Measurements from ENCODE around the gene PRR23E. TPM values are rescaled to one million over a fixed set of nuclear protein-coding genes. Genes with fewer than 3 reads are reported as not detected.

The PRR23E gene
- total and polyA plus RNA-seq, 2 donors (not counting 3 experiments of a cell fraction or from before 2014, with no cell fraction given): not detected

DNA sequence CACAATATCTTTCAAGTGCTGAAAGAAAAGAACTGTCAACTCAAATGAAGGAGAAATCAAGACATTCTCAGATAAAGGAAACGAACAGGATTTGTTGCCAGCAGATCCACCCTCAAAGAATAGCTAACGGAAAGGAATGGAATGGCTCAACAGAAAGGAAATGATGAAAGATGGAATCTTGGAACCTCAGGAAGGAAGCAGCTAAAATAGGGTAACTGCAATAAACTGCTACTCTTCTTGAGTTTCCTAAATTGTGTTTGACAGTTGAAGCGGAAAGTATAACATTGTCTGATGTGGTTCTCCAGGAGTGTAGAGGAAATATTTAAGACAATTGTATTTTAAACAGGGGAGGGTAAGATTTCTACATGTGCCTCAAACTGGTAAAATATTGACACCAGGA, 22.0 kb downstream of the PRR23E start:
- dilution Hi-C loops (cut with MboI; ENCODE audit: extremely low pct_ligation_motif_present, low sequenced_read_pairs) (no loop called here), intact Hi-C loops (cut with micrococcal nuclease) (no loop called here)
- no peaks in the 10 kb centered on the region for H3K9me1 ChIP-seq (replicated peaks; ENCODE audit: control insufficient read depth, extremely low read depth, insufficient read depth, low read length)
- H3K27ac ChIP-seq (ENCODE audit: insufficient read depth, low read depth, low read length): no peak overlapping the region
- H3K79me2 ChIP-seq (ENCODE audit: control insufficient read depth, insufficient read depth, low read length): no peaks in the 10 kb centered on the region
- no peak overlapping the region for H3K4me2 ChIP-seq (ENCODE audit: insufficient read depth, low read length)
- no peak for TF ChIP-seq MYC (IDR thresholded peaks at IDR 0.05; ENCODE audit: low read depth, low read length)
- no peak for TF ChIP-seq EZH2 (IDR thresholded peaks at IDR 0.05; ENCODE audit: borderline replicate concordance, low read depth, low read length, severe bottlenecking)
- no peak overlapping the region for H3K4me3 ChIP-seq (replicated peaks in 1 of 3; ENCODE audit: insufficient read depth in 1 of 3, low read depth in 1 of 3, low read length in 3 of 3)
- no peak overlapping the region for H3K9ac ChIP-seq (replicated peaks; ENCODE audit: extremely low read depth, insufficient read depth, low read length)
- H2AFZ ChIP-seq (ENCODE audit: low read depth, low read length): no peak overlapping the region
- no peaks in the 10 kb centered on the region for H3K4me1 ChIP-seq (ENCODE audit: control insufficient read depth, extremely low read depth, insufficient read depth, low read length)
- H4K20me1 ChIP-seq (replicated peaks; ENCODE audit: control insufficient read depth, extremely low read depth, insufficient read depth, low read length): no peaks in the 10 kb centered on the region
- no peaks in the 10 kb centered on the region for H3K9me3 ChIP-seq (replicated peaks; ENCODE audit: control insufficient read depth, insufficient read depth, low read length)
- POLR2A ChIA-PET: no interaction called here
- H3K36me3 ChIP-seq (ENCODE audit: control insufficient read depth in 2 of 2, extremely low read depth in 1 of 2, insufficient read depth in 2 of 2, low read length in 2 of 2): no peaks in the 10 kb centered on the region
- CTCF ChIA-PET: interaction anchor here (0.6 kb wide), 1 partner anchor 53 kb away, joined by 3 read pairs; no protein-coding TSS in a partner anchor
- DNase-seq (ENCODE audit: low read depth, low spot score) (no peak), FAIRE-seq (no peak)
- no TSS peak for BruUV-seq (replicated peaks)
- H3K27me3 ChIP-seq (ENCODE audit: control insufficient read depth in 2 of 2, insufficient read depth in 2 of 2, low read length in 2 of 2): peaks cover 0 to 3% of the 10 kb centered on the region in 2 experiments

DNA sequence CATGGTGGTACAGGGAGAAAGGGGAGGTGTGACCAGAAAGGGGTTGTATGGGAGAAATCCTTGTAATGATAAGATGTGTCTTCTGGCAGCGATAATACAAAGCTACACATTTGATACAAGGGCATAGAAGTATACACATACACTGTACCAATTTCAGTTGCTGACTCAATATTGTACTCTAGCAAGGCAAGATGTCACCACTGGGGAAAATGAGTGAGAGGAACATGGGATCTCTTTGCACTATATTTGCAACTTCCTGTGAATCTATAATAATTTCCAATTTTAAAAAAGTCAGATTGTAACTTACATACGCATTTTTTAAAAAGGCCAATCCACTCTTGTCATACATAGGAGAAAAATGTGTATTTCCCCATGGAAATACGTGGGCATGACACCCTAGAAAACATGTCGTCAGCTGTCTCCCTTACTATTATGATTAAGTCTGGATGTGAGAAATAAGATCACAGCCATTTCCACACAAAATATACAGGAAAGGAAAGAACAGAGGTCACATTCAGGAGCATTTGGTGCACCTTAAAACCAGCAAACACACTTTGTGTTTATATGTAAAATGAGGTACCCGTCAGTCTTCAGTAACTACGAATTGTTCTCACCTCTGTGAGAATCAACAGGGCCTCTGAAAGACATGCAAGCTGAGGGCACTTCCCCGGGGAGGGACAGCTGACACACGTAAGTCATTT, 22.9 kb downstream of the PRR23E start:
- FAIRE-seq: no peak

More for the DNA sequence above, 22.9 kb downstream of the PRR23E start:
- no peak overlapping the region for H2AFZ ChIP-seq (ENCODE audit: low read depth, low read length)
- BruUV-seq (replicated peaks): no TSS peak
- H3K36me3 ChIP-seq (ENCODE audit: control insufficient read depth in 2 of 2, extremely low read depth in 1 of 2, insufficient read depth in 2 of 2, low read length in 2 of 2): no peaks in the 10 kb centered on the region
- H3K9ac ChIP-seq (replicated peaks; ENCODE audit: extremely low read depth, insufficient read depth, low read length): no peak overlapping the region
- no peak for DNase-seq (ENCODE audit: low read depth, low spot score)
- no peaks in the 10 kb centered on the region for H3K9me3 ChIP-seq (replicated peaks; ENCODE audit: control insufficient read depth, insufficient read depth, low read length)
- H3K79me2 ChIP-seq (ENCODE audit: control insufficient read depth, insufficient read depth, low read length): no peaks in the 10 kb centered on the region
- H3K9me1 ChIP-seq (replicated peaks; ENCODE audit: control insufficient read depth, extremely low read depth, insufficient read depth, low read length): no peaks in the 10 kb centered on the region
- ChIA-PET POLR2A (no interaction called here), CTCF (no interaction called here)
- H3K27me3 ChIP-seq (ENCODE audit: control insufficient read depth in 2 of 2, insufficient read depth in 2 of 2, low read length in 2 of 2): peaks cover 0 to 3% of the 10 kb centered on the region in 2 experiments
- H4K20me1 ChIP-seq (replicated peaks; ENCODE audit: control insufficient read depth, extremely low read depth, insufficient read depth, low read length): no peaks in the 10 kb centered on the region
- H3K4me1 ChIP-seq (ENCODE audit: control insufficient read depth, extremely low read depth, insufficient read depth, low read length): no peaks in the 10 kb centered on the region
- H3K4me3 ChIP-seq (replicated peaks in 1 of 3; ENCODE audit: insufficient read depth in 1 of 3, low read depth in 1 of 3, low read length in 3 of 3): no peak overlapping the region
- dilution Hi-C loops (cut with MboI; ENCODE audit: extremely low pct_ligation_motif_present, low sequenced_read_pairs): no loop called here
- no peak overlapping the region for H3K4me2 ChIP-seq (ENCODE audit: insufficient read depth, low read length)
- intact Hi-C loops (cut with micrococcal nuclease): no loop called here
- TF ChIP-seq MYC (IDR thresholded peaks at IDR 0.05; ENCODE audit: low read depth, low read length) (no peak), EZH2 (IDR thresholded peaks at IDR 0.05; ENCODE audit: borderline replicate concordance, low read depth, low read length, severe bottlenecking) (no peak), GATA2 (IDR thresholded peaks at IDR 0.05; ENCODE audit: insufficient read depth, insufficient read length, low read depth, low read length) (no peak), FOS (IDR thresholded peaks at IDR 0.05; ENCODE audit: borderline replicate concordance, insufficient read depth, low read length) (no peak), POLR2AphosphoS5 (IDR thresholded peaks at IDR 0.05; ENCODE audit: insufficient read depth, low read depth, low read length) (no peak), POLR2A (IDR thresholded peaks at IDR 0.05; ENCODE audit: low read depth, low read length) (no peak), JUN (IDR thresholded peaks at IDR 0.05; ENCODE audit: borderline replicate concordance, insufficient read depth, insufficient read length, low read depth) (no peak)
- TF ChIP-seq, protein P1, sequence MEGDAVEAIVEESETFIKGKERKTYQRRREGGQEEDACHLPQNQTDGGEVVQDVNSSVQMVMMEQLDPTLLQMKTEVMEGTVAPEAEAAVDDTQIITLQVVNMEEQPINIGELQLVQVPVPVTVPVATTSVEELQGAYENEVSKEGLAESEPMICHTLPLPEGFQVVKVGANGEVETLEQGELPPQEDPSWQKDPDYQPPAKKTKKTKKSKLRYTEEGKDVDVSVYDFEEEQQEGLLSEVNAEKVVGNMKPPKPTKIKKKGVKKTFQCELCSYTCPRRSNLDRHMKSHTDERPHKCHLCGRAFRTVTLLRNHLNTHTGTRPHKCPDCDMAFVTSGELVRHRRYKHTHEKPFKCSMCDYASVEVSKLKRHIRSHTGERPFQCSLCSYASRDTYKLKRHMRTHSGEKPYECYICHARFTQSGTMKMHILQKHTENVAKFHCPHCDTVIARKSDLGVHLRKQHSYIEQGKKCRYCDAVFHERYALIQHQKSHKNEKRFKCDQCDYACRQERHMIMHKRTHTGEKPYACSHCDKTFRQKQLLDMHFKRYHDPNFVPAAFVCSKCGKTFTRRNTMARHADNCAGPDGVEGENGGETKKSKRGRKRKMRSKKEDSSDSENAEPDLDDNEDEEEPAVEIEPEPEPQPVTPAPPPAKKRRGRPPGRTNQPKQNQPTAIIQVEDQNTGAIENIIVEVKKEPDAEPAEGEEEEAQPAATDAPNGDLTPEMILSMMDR (IDR thresholded peaks at IDR 0.05; ENCODE audit: extremely low read depth in 1 of 2, insufficient read depth in 1 of 2, low read depth in 1 of 2, low read length in 2 of 2): no peak
- TF ChIP-seq, protein P2, sequence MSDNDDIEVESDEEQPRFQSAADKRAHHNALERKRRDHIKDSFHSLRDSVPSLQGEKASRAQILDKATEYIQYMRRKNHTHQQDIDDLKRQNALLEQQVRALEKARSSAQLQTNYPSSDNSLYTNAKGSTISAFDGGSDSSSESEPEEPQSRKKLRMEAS (IDR thresholded peaks at IDR 0.05; ENCODE audit: insufficient read depth, insufficient read length): no peak
- H3K27ac ChIP-seq (ENCODE audit: insufficient read depth, low read depth, low read length): no peak overlapping the region

All from endothelial cell of umbilical vein (primary cell).